ENCODE measurements around the gene SRRM3.
A peak's percentile ranks its signal among the peaks of the same experiment; 100 is the strongest.
"Not testable (repeated sequence)": the region's sequence is repeated elsewhere in the genome, so short reads cannot be mapped to it uniquely, and the experiment has no call there.

The SRRM3 gene

GRCh38 chr7:76327610-76328009 is 125.9 kb downstream of the SRRM3 start:
- peaks cover 100% of the 10 kb centered on the region for H4K20me1 ChIP-seq
- TF ChIP-seq Cebpa-rat (IDR thresholded peaks at IDR 0.05): no peak
- H3K4me3 ChIP-seq: no peak overlapping the region
- no peak overlapping the region for H3K9ac ChIP-seq
- H3K4me1 ChIP-seq: peaks cover 28% of the 10 kb centered on the region
- no peaks in the 10 kb centered on the region for H3K9me3 ChIP-seq
- peak overlapping the region; percentile 1; the same call in 1 of the 2 replicates for H3K4me2 ChIP-seq
- H3K27me3 ChIP-seq: no peaks in the 10 kb centered on the region
- no peak overlapping the region for H3K27ac ChIP-seq
- peaks cover 94% of the 10 kb centered on the region for H3K36me3 ChIP-seq

DNA sequence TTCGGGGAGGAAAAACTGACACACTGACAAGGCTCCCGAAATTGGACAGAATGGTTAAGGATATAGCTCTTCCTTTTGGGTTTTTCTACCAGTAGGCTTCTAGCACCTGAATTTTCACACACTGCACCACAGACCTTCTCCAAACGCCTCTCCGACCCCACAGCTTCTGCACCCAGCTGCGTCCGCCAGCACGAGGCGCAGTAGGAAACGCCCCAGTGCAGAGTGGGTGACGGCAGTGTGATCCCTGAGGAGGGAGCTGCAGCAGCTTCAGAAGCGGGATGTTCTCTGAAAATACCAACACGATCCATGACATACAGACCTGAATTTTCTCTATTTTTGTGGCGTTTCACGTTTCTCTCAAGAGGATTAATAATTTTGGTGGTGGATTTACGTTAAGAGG is 126.7 kb downstream of the SRRM3 start:
- H3K4me3 ChIP-seq: no peak overlapping the region
- peaks cover 94% of the 10 kb centered on the region for H3K36me3 ChIP-seq
- no peak overlapping the region for H3K9ac ChIP-seq
- no peaks in the 10 kb centered on the region for H3K9me3 ChIP-seq
- no peaks in the 10 kb centered on the region for H3K27me3 ChIP-seq
- 0 out of 2 replicates have a peak overlapping the region, but pooled peaks have one; percentile 1 for H3K4me2 ChIP-seq
- peaks cover 36% of the 10 kb centered on the region for H3K4me1 ChIP-seq
- H4K20me1 ChIP-seq: peaks cover 100% of the 10 kb centered on the region
- no peak overlapping the region for H3K27ac ChIP-seq
- TF ChIP-seq Cebpa-rat (IDR thresholded peaks at IDR 0.05): no peak

DNA sequence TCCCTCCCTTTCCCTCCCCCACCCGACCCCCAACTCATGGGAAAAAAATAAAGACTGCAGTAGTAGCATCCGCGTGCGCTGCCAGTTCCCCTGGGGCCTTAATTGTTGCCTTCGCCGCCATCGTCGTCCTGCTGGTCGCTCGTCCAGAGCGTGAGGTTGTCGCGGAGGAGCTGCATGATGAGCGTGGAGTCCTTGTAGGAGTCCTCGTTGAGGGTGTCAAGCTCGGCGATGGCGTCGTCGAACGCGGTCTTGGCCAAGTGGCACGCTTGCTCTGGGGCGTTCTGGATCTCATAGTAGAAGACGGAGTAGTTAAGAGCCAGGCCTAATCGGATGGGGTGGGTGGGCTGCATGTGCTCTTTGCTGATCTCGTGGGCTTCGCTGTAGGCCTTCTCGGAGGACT is 127.8 kb downstream of the SRRM3 start:
- no peaks in the 10 kb centered on the region for H3K27me3 ChIP-seq
- peaks cover 46% of the 10 kb centered on the region for H3K4me1 ChIP-seq
- H4K20me1 ChIP-seq: peaks cover 100% of the 10 kb centered on the region
- H3K27ac ChIP-seq: no peak overlapping the region
- H3K4me3 ChIP-seq: no peak overlapping the region
- no peak overlapping the region for H3K9ac ChIP-seq
- H3K36me3 ChIP-seq: peaks cover 92% of the 10 kb centered on the region
- no peaks in the 10 kb centered on the region for H3K9me3 ChIP-seq
- no peak for TF ChIP-seq Cebpa-rat (IDR thresholded peaks at IDR 0.05)
- no peak overlapping the region for H3K4me2 ChIP-seq

DNA sequence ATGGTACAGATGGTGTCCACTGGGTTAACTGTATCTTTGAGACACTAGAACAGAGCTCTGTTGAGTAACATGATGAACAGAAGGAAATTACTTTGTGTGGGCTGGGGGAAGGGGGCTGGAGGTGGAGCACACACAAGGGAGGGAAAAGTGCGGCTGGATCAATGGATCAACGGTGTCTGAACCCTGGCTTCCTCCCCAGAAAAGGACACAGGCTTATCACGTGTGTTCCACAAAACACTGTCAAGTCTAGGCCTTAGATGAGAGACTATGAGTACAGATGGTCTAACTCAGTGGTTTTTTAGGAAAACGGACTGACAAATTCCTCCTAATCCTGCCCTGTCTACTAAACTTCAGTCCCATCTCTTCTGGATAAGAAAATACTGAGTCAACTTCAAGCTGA is 128.6 kb downstream of the SRRM3 start:
- H3K36me3 ChIP-seq: peaks cover 92% of the 10 kb centered on the region
- no peak overlapping the region for H3K4me2 ChIP-seq
- no peaks in the 10 kb centered on the region for H3K9me3 ChIP-seq
- no peak overlapping the region for H3K4me3 ChIP-seq
- no peak for TF ChIP-seq Cebpa-rat (IDR thresholded peaks at IDR 0.05)
- no peak overlapping the region for H3K27ac ChIP-seq
- H4K20me1 ChIP-seq: peaks cover 100% of the 10 kb centered on the region
- no peaks in the 10 kb centered on the region for H3K27me3 ChIP-seq
- no peak overlapping the region for H3K9ac ChIP-seq
- H3K4me1 ChIP-seq: peaks cover 46% of the 10 kb centered on the region

DNA sequence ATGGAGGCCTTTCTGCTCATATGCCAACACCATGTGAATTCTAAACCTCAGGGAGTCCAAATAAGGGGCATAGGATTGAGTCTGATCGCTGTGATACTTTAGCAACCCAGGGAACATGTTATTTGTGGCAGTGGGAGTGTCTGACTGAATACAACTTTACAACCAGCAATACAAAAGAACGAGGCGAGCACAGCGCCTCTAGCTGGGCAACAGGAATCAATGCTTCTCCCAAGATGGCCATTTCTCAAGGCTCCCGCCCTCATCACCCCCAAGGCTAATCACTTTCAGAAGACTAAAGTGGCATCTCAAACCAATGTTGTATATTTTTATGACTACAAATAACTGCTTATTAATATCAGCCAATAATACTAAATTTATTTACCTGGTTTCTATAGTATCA is 129.0 kb downstream of the SRRM3 start:
- H3K36me3 ChIP-seq: peaks cover 92% of the 10 kb centered on the region
- H3K27ac ChIP-seq: no peak overlapping the region
- H3K9ac ChIP-seq: no peak overlapping the region
- no peaks in the 10 kb centered on the region for H3K27me3 ChIP-seq
- TF ChIP-seq Cebpa-rat (IDR thresholded peaks at IDR 0.05): no peak
- no peaks in the 10 kb centered on the region for H3K9me3 ChIP-seq
- H3K4me3 ChIP-seq: no peak overlapping the region
- no peak overlapping the region for H3K4me2 ChIP-seq
- peaks cover 46% of the 10 kb centered on the region for H3K4me1 ChIP-seq
- peaks cover 100% of the 10 kb centered on the region for H4K20me1 ChIP-seq

DNA sequence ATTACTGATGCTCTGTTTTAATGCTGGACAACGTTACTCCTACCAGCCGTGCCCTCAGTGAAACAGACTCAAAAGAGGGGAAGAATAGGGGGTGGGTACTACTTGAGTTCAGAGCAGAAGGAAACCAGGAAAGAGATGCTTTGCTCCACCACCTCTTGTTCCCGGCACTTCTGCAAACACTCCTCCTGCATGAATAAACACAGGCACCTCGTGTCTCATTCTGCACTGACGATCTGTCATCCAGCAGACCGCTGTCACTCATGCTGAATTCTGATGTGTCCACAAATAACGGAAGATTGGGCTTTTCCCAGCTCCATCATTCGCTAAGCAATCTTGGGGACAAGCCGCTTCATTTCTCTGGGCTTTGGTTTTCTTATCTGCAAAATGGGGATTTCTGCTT is 130.4 kb downstream of the SRRM3 start:
- Histone ChIP-seq H3K4me2 (no peak overlapping the region), H3K36me3 (peaks cover 94% of the 10 kb centered on the region), H3K4me3 (no peak overlapping the region), H3K9ac (no peak overlapping the region), H4K20me1 (peaks cover 100% of the 10 kb centered on the region), H3K27ac (no peak overlapping the region), H3K27me3 (no peaks in the 10 kb centered on the region), H3K4me1 (peaks cover 46% of the 10 kb centered on the region), H3K9me3 (no peaks in the 10 kb centered on the region)
- TF ChIP-seq Cebpa-rat (IDR thresholded peaks at IDR 0.05): no peak

GRCh38 chr7:76333511-76334101 is 131.9 kb downstream of the SRRM3 start:
- H3K9me3 ChIP-seq: no peaks in the 10 kb centered on the region
- H3K36me3 ChIP-seq: peaks cover 99% of the 10 kb centered on the region
- H3K9ac ChIP-seq: 0 out of 2 replicates have a peak overlapping the region, but pooled peaks have one; percentile 10
- no peak overlapping the region for H3K27ac ChIP-seq
- no peak overlapping the region for H3K4me2 ChIP-seq
- H3K27me3 ChIP-seq: no peaks in the 10 kb centered on the region
- no peak overlapping the region for H3K4me3 ChIP-seq
- peaks cover 100% of the 10 kb centered on the region for H4K20me1 ChIP-seq
- no peak for TF ChIP-seq Cebpa-rat (IDR thresholded peaks at IDR 0.05)
- peaks cover 37% of the 10 kb centered on the region for H3K4me1 ChIP-seq

DNA sequence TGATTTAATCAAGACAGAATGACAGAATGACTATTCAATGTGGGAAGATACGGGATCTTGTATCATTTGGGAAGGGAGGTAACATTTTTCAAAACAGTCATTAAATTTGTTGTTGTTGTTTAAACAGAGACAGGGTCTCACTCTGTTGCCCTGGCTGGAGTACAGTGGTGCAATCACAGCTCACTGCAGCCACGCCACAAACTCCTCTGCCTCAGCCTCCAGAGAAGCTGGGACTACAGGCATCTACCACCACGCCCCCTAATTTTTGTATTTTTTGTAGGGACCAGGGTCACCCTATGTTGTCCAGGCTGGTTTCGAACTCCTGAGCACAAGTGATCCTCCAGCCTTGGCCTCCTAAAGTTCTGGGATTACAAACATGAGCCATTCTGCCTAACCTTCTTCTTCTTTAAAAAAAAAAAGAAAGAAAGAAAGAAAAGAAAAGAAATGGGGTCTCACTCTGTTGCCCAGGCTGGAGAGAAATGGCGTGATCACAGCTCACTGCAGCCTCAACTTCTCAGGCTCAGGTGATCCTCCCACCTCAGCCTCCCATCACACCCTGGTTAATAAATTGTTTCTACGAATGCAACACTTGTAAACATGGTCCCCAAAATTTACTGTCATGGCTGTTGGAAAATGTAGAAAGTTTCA is 132.7 kb downstream of the SRRM3 start:
- no peaks in the 10 kb centered on the region for H3K9me3 ChIP-seq
- H3K27ac ChIP-seq: no peak overlapping the region
- no peak overlapping the region for H3K9ac ChIP-seq
- no peak overlapping the region for H3K4me3 ChIP-seq
- H3K4me1 ChIP-seq: peaks cover 34% of the 10 kb centered on the region
- H3K27me3 ChIP-seq: no peaks in the 10 kb centered on the region
- no peak for TF ChIP-seq Cebpa-rat (IDR thresholded peaks at IDR 0.05)
- peaks cover 99% of the 10 kb centered on the region for H3K36me3 ChIP-seq
- no peak overlapping the region for H3K4me2 ChIP-seq
- H4K20me1 ChIP-seq: peaks cover 100% of the 10 kb centered on the region

GRCh38 chr7:76335417-76335816 is 133.7 kb downstream of the SRRM3 start:
- Histone ChIP-seq H3K36me3 (peaks cover 99% of the 10 kb centered on the region), H3K4me1 (peaks cover 28% of the 10 kb centered on the region), H4K20me1 (peaks cover 100% of the 10 kb centered on the region)
- H3K4me2 ChIP-seq, H3K9me3 ChIP-seq, H3K9ac ChIP-seq, H3K27me3 ChIP-seq, H3K4me3 ChIP-seq, H3K27ac ChIP-seq: not testable (repeated sequence)

DNA sequence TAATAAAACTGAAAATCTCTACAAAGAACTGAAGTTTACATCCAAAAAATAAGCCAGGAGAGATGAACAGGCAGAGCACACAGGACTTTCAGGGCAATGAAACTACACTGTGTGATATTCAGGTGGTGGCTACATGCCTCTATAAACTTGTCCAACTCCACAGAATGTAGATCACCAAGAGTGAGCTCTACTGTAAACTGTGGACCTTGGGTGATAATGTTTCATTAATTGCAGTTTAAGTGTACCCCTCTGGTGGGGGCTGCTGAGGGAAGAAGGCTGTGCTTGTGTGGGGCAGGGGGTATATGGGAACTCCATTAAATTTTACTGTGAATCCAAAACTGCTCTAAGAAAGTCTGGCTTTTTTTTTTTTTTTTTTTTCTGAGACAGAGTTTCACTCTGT is 134.4 kb downstream of the SRRM3 start:
- H3K36me3 ChIP-seq: peaks cover 99% of the 10 kb centered on the region
- no peak for TF ChIP-seq Cebpa-rat (IDR thresholded peaks at IDR 0.05)
- peaks cover 100% of the 10 kb centered on the region for H4K20me1 ChIP-seq

More for the DNA sequence above, 134.4 kb downstream of the SRRM3 start:
- Histone ChIP-seq H3K27me3 (no peaks in the 10 kb centered on the region), H3K4me3 (no peak overlapping the region), H3K27ac (no peak overlapping the region), H3K4me2 (no peak overlapping the region), H3K4me1 (peaks cover 28% of the 10 kb centered on the region), H3K9ac (no peak overlapping the region), H3K9me3 (no peaks in the 10 kb centered on the region)

Measured in BLaER1 (cell line).